HG02938 (cell line): ENCODE measurements around the gene ABCC2.
"Not testable (repeated sequence)": the region's sequence is repeated elsewhere in the genome, so short reads cannot be mapped to it uniquely, and the experiment has no call there.

ENCODE experiments used
- ATAC-seq: cut with Tn5 transposase; IDR thresholded peaks from one replicate; pipeline ENCODE4 v1.9.1; 2021; ENCODE audit warnings: mild to moderate bottlenecking, moderate library complexity; ENCODE audit not compliant: unreplicated experiment

ABCC2 gene

DNA sequence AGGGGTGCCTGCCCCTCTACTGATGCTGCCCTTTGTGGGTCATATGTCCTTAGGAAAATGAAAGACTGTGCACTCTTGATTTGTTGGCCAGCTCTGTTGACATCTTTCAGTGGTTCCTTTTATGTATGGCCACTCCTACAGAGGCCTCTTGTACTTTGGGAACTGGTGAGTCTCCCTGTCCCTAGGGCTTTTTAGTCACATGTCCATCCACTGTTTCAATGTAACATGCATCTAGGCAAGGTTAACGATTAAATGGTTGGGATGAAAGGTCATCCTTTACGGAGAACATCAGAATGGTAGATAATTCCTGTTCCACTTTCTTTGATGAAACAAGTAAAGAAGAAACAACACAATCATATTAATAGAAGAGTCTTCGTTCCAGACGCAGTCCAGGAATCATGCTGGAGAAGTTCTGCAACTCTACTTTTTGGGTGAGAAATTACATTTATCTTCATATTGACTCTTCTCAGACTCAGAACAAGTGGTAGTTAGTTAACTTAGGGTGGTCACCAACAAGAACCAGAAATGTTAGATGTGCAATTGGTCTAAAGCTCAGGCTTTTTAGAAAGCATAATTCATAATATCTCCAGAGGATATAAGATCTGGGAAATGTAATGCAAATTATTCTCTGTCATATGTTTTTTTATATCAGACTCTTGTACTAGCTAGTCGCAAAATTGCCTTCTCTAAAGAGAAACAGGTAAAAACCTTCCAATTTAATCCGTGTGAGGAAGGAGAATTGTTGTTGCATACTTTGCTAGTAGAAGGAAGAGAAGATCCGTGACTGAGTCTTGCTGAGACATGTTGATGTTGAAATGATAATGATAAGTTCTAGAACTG is at the start of gene ABCC2:
TSS of gene ABCC2 (plus strand) at position 194 of the 840 bp plus-strand sequence. CDS start at position 399, 205 bp downstream.
- ATAC-seq: no peak

DNA sequence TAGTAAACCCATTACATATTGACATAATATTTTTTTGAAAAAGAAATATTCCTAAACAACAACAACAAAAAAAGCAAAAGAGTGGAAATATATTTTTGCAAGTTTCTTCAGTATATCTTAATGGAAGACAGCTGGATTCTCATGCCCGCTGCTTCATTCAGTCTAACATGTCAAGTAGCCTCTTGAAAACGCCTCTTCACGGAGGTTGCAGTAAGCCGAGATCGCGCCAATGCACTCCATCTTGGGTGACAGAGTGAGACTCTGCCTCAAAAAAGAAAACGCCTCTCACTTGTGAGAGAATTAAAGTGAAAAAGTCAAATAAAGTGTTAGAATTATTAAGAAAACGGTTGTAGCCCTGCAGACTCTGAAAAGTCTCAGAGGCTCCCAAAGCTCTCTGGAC is 49.1 kb upstream of the ABCC2 start:
- no peak for ATAC-seq

DNA sequence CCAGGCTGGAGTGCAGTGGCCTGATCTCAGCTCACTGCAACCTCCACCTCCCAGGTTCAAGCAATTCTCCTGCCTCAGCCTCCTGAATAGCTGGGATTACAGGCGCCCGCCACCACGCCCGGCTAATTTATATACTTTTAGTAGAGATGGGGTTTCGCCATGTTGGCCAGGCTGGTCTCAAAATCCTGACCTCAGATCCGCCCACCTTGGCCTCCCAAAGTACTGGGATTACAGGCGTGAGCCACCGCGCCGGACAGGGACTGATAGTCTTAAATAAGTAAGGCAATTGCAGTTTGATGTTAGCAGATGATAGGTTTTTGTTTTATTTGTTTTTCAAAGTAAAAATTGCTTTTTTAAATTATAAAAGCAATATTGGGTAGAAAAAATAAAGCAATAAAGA is 48.3 kb upstream of the ABCC2 start:
- not testable (repeated sequence) for ATAC-seq

DNA sequence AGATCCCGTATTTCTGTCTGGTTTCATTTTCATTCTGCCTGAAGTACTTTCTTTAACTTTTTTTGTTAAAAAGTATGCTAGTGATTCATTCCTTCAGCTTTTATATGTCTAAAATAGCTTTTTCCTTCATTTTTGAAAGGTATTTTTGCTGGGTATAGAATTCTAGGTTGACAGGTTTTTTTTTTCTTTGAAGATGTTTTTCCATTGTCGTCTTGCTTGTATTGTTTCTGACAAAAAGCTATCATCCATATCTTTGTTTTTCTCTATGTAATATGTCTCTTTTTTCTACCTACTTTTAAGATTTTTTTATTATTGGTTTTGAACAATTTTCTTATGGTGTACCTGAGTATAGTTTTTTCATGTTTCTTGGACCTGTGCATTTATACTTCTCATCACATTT is 42.2 kb upstream of the ABCC2 start:
- ATAC-seq: no peak

DNA sequence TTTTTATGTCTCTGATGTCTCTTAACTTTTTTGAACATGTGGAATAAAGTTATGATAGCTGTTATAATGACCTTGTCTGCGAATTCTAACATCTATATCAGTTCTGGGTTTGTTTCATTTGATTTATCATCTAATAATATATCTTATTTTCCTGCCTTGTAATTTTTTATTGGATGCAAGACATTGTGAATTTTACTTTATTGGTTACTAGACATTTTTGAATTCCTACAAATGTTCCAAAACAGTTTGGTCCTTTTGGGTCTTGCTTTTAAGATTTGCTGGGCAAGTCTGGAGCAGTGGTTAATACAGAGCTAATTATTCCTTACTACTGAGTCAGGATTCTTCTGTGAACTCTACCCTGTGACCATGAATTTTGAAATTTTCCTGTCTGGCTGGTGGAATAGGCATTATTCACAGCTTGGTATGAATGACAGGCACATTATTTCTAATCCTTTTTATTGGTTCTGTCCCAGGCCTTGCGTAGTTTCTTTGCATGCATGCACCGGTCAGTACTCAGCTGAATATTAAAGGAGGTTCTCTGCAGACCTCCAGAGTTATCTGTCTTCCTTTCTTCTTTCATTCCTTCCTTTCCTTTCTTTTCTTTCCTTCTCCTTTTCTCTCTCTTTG is 41.4 kb upstream of the ABCC2 start:
- ATAC-seq: no peak

DNA sequence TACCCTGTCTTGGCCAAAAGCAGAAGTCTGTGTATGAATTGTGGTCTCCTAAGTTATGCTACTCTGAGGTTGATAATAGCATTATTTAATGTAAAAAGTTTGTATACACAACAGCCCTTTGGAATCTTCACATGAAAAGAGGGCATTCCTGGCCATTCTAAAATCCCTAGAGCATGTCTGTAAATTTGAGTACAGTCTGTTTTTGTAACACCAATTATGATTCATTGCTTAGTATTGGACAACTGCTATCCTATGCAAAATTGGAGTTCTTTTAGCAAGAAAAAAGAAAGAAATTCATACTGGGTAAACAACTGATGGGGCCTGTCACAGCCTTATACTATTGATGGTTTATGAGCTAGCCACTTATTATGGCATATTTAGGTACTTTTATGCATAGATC is 40.2 kb upstream of the ABCC2 start:
- no peak for ATAC-seq

DNA sequence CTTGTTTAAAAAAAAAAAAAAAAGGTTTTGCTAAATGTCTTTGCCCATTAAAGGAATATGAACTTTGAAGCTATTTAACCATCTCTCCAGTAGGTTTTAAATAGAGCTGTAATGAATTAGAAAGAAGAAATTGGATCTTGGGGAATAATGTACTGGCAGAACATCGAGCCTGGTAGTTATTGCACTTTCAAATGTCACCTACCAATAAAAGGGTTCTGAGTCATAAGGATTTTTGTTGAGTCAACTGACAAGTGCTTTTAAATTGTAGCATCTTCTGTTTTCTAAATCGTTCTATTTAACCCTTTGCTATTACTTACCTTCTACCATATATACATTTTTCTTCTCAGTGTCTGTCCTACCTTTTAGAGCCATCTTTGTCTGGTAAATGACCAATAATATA is 39.7 kb upstream of the ABCC2 start:
- ATAC-seq: no peak

DNA sequence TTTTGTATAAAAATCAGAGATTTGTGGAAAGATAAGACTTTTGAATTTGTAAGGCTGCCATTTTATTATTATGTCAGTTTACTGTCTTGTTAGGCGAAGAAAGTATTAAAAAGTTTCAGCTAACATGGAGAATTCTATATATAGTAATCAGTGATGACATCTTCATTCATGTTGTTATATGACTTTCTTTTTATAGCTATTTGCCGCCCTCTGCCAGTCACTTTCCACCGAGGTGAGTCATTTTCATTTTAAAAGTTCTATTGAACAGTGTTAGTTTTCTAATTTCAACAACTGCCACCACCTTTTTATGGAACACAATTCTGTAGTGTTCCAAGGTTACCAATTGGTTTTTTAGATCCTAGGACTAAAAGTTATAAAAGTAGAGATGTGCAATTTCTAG is 38.6 kb upstream of the ABCC2 start:
- no peak for ATAC-seq

DNA sequence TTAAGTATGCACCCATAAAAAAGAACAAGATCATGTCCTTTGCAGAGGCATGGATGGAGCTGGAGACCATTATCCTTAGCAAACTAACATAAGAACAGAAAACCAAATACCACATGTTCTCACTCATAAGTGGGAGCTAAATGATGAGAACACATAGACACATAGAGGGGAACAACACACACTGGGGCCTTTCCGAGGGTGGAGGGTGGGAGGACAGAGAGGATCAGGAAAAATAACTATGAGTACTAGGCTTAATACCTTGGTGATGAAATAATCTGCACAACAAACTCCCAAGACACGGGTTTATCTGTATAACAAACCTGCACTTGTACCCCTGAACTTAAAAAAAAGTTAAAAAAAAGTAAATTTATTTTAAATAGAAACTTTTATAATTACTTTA is 36.3 kb upstream of the ABCC2 start:
- not testable (repeated sequence) for ATAC-seq

DNA sequence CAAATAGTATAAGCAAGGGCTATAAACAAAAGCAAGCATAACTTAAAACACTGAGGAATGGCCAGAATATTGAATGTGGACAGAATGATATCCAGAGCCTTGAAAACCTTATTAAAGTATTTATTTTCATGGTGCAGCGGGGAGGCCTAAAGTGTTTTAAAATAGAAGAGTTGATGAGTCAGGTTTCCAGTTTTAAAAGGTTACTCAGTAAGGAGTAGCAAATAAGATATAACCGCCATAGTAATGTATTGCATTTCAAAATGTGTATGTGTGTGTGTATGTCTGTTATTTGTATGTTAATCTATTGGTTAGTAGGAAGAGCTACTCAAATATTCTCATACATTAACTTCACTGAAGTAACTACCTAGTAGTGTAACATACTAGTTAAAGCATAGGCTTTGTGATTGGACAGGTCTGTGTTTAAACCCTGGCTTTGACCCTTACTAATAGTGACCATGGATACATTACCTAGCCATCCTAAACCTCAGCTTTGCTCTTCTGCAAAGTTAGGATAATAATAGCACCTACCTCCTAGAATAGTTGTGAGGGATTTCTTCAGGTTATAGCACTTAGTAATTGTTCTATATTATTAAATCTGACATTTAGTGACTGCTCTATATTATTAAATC is 33.5 kb upstream of the ABCC2 start:
- ATAC-seq: no peak

DNA sequence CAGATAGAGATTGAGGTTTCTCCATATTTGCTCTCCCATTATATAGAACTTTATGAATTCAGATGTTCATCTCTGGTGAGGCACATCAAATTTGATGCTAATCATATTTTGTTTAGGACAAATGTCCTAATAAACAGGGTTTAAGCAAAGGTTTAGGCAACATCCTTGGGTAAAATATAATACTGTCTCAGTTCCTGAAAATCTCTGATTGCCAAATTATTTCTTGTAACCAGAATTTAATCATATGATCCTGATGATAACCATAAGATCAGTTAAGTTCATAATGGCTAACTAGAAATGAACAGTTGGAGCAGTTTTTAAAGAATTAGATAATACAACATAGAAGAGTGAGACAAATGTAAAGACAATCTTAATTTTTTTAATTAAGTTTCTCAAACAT is 31.8 kb upstream of the ABCC2 start:
- ATAC-seq: no peak

DNA sequence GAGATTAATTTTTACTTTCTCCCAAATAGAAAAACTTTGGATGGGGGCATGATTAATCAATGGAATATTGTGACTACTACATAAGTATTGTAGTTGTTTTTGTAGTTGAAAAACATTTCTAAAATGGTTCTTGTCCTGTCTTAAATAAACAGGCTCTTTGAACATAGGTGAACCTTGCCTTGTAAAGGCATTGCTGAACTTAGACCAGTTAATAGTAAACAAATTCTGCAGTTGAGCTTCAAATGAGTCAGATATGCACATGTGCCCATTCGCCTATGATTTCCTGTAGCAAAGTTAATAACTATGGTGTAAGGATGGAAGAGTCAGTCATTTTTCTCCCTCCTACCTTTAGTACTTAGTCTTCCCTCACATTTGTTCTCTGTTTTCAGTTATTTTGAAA is 27.8 kb upstream of the ABCC2 start:
- ATAC-seq: no peak

DNA sequence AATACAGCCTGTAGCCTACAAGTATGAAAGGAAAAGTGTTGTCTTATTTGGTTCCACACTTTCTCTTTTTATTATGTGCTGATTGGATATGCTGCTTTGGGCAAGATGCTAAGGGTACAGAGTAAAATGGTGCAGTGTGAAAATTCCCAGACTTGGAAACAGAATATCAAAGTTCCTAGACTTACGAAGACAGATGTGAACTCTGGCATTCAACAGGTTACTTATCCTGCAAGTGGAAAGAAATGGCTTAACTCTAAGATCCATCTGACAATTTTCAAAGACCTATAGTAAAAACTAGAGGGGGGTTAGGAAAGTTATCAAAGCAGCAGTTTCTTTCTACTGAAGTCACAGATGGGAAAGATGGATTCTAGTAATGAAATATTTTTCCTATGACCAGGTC is 26.3 kb upstream of the ABCC2 start:
- ATAC-seq: no peak

DNA sequence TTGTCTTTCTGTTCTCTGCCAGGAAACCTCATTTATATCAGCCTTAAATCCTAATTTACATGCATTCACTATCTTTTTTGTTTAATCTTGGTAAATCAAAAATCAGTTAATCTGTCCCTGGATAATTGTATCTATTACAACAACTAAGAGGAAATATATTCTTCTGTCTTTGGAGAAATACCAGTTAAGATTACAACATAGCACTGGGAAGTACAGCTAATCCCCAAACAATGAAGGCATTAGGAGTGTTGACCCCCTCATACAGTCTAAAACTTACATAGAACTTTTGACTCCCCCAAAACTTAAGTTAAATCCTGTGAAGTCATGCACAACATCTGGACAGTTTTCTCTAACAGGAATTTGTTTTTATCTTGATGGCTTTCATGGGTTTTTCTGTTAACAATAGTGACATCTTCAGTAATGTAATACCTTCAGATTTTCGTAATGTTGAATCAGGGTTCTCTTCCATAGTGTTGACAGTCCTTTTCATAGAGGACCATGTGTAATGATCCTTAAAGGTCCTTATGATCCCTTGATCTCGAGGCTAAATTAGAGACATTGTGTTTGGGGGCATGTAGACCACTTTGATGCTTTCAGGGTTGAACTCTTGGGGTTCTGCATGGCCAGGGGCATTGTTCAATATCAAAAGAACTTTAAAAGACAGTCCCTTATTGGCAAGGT is 24.1 kb upstream of the ABCC2 start:
- no peak for ATAC-seq

DNA sequence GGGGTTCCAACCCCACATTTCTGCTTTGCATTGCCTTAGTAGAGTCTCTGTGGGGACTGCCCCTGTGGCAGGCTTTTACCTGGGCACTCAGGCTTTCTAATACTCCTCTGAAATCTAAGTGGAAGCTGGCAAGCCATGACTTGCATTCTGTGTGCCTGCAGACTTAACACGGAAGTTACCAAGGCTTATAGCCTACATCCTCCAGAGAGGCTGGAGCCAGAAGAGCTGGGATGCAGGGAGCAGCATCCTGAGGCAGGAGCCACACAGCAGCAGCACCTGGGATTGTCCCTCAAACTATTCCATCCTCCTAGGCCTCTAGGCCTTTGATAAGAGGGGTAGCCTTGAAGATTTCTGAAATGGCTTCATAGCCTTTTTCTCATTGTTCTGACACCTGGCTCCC is 22.1 kb upstream of the ABCC2 start:
- ATAC-seq: no peak

DNA sequence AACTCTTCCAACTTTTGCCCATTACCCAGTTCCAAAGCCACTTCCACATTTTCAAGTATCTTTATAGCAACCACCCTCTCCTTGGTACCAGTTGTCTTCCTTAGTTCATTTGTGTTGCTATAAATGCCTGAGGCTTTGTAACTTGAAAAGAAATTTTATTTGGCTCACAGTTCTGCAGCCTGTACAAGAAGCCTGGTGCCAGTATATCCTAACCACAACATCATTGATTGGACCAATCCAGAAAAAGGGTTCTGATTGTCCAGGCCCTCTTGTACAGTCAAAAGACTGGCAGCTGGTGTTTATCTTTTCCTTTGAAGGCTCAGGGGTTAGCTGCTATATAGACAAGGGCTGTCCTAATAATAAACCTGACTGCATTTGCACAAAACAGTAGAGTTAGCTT is 21.1 kb upstream of the ABCC2 start:
- no peak for ATAC-seq

DNA sequence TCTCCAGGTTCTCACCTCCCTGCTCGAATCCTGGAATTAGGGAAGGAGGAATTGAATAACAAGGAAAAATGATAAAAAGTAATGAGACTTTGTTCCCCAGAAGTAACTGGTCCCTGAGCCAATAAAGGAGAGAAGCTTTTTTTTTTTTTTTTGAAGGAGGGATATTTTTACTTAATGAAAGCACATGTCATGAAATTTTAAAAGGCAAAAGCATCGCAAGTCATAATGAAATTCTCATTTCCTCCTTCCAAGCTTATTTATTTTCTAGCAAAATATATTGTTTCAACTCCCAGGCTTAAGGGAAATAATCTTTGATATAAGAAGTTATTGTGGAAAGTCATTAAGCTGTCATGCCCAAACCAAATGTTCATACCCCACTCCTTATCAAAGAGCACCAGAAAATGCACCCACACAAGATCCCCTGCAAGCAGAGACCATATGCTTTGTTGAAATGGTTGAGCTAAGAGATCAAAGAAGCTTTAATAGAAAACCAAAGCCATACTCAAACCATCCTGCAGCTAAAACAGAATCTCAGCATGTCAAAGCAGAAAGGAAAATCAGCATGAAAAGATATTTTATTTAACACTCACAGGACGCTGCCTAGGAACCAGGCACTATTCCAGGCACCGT is 16.7 kb upstream of the ABCC2 start:
- ATAC-seq: peak; percentile 19

DNA sequence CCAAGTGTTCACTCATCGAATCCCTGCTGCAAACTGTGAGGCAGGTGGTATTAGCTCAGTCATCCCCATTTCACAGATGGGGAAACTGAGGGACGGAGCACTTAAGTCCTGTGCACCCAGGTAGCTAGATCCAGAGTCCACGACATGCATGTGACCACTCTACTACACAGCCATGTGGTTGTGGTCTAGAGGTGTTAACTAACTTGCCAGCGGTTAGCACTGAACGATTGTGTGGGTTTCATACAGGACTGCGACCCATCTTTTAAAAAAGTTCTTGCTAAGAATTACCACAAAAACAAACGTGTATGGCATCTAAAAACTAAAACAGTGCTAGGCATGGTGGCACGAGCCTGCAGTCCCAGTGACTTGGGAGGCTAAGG is 16.1 kb upstream of the ABCC2 start:
- peak; percentile 87 for ATAC-seq

DNA sequence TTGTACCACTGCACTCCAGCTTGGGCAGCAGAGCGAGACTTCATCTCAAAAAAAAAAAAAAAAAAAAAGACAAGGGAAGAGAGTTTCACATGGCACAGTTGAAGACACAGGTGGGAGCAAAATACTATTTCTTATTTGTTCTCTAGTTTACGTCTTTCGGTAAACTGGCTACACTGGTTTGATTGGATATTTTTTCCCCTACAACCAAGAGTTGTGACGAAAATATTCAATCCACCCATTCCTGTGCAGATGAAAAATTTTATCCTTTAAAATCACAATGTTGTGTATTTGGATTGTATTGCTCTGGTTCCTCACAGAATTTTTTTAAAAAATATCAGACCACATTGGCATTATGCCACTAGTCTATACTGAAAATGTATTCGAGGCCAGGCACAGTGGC is 14.5 kb upstream of the ABCC2 start:
- ATAC-seq: no peak

DNA sequence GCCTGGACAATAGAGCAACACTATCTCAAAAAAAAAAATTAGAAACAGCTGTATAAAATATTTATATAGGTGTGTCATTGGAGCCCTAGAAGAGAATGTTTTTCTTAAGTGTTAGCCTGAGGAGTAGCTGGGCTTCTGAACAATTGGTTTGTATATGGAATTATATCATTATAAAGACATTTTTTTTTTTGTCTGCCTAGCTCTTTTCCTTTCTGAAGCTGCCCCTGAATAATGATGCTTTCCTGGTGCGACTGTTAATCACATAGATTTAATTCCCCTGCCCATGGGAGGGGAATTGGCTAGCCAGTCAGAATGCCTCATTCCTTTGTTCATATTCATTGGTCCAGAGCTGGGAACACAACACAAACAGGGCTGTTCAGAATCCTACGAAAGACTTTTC is 13.9 kb upstream of the ABCC2 start:
- ATAC-seq: no peak

DNA sequence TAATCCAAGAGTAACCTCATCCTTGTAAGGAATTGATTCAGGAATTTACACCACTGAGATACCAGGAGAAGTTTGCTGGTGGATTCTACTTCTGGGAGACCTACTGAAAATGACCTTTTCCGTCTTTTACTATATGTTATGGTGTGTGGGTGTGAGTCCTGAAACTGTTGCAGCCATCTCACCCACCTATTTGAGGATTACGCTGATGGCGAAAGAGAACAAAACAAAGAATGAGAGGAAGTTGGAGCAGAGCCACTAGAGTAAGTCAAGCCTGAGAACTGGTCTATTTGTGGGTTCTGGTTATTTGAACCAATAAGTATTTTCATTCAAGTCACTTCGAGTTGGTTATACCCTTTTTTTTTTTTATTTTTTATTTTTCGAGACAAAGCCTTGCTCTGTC is 12.7 kb upstream of the ABCC2 start:
- no peak for ATAC-seq
